Stimulated activated CD4-positive, alpha-beta T cell treated with anti-CD3 and anti-CD28 coated beads, Interleukin-4, amount 100 ng/mL, for 1 hour (primary cell): ENCODE data around the gene OSBPL3.
A peak's percentile ranks its signal among the peaks of the same experiment; 100 is the strongest.
"Not testable (repeated sequence)": the region's sequence is repeated elsewhere in the genome, so short reads cannot be mapped to it uniquely, and the experiment has no call there.

ENCODE experiments used
- DNase-seq: peaks from one replicate; pipeline ENCODE4 v3.0.0-alpha.2; 2020

The OSBPL3 gene

GRCh38 chr7:24825931-24826661 is 153.9 kb downstream of the OSBPL3 start:
- DNase-seq: no peak

- no peak for DNase-seq
Measured at GRCh38 chr7:24825381-24825794, 154.6 kb downstream of the OSBPL3 start.

- DNase-seq: no peak
Measured at GRCh38 chr7:24824896-24825295, 155.1 kb downstream of the OSBPL3 start.

GRCh38 chr7:24824400-24824799 is 155.6 kb downstream of the OSBPL3 start:
- no peak for DNase-seq

GRCh38 chr7:24821754-24822054 is 158.3 kb downstream of the OSBPL3 start:
- no peak for DNase-seq

GRCh38 chr7:24821045-24821753 is 158.8 kb downstream of the OSBPL3 start:
- peak; percentile 69 for DNase-seq

GRCh38 chr7:24820730-24821044 is 159.3 kb downstream of the OSBPL3 start:
- no peak for DNase-seq

GRCh38 chr7:24819916-24820689 is 159.9 kb downstream of the OSBPL3 start:
- peak; percentile 53 for DNase-seq

- DNase-seq: no peak
Measured at GRCh38 chr7:24817339-24817738, 162.6 kb downstream of the OSBPL3 start.

GRCh38 chr7:24816868-24817267 is 163.1 kb downstream of the OSBPL3 start:
- no peak for DNase-seq

- peak; percentile 36 for DNase-seq
Measured at GRCh38 chr7:24812305-24812945, 167.6 kb downstream of the OSBPL3 start.

- no peak for DNase-seq
Measured at GRCh38 chr7:24808518-24808917, 171.5 kb downstream of the OSBPL3 start.

- DNase-seq: no peak
Measured at GRCh38 chr7:24802300-24802699, 177.7 kb downstream of the OSBPL3 start.

- no peak for DNase-seq
Measured at GRCh38 chr7:24801883-24802282, 178.1 kb downstream of the OSBPL3 start.

- DNase-seq: no peak
Measured at GRCh38 chr7:24800667-24801066, 179.3 kb downstream of the OSBPL3 start.

- DNase-seq: no peak
Measured at GRCh38 chr7:24800073-24800472, 179.9 kb downstream of the OSBPL3 start.

- DNase-seq: no peak
Measured at GRCh38 chr7:24799506-24799905, 180.5 kb downstream of the OSBPL3 start.

- DNase-seq: no peak
Measured at GRCh38 chr7:24798261-24798660, 181.7 kb downstream of the OSBPL3 start.

GRCh38 chr7:24797270-24797669 is 182.7 kb downstream of the OSBPL3 start:
- DNase-seq: no peak

GRCh38 chr7:24795407-24795767 is 184.6 kb downstream of the OSBPL3 start:
- DNase-seq: no peak

GRCh38 chr7:24794751-24795406 is 185.1 kb downstream of the OSBPL3 start:
- DNase-seq: not testable (repeated sequence)

- DNase-seq: no peak
Measured at GRCh38 chr7:24793982-24794648, 185.9 kb downstream of the OSBPL3 start.
